Adrenal gland (tissue), 5 donors: ENCODE results near the gene NCKAP5.

ENCODE experiments used
- CTCF ChIP-seq, 6 experiments: fragments of 450-650 bp in 4 of 6; fragments of 200-600 bp in 2 of 6; sonication (generic) in 1 of 6; IDR thresholded peaks; 1 replicate in 5 of 6; 2 replicates in 1 of 6; pipeline versions ENCODE4 v1.5.1 to v1.8.0; 2016 to 2021; ENCODE audit warnings: antibody characterized with exemption in 6 of 6, mild to moderate bottlenecking in 2 of 6, moderate library complexity in 1 of 6
- POLR2A ChIP-seq, 2 donors: fragments of 450-650 bp; IDR thresholded peaks; one replicate each; pipeline ENCODE4 v1.6.1; 2017; ENCODE audit warnings: antibody characterized with exemption in 2 of 2, mild to moderate bottlenecking in 2 of 2, moderate library complexity in 1 of 2
- donor health status: DM: no; HTN: no; CAD: no.

DNA sequence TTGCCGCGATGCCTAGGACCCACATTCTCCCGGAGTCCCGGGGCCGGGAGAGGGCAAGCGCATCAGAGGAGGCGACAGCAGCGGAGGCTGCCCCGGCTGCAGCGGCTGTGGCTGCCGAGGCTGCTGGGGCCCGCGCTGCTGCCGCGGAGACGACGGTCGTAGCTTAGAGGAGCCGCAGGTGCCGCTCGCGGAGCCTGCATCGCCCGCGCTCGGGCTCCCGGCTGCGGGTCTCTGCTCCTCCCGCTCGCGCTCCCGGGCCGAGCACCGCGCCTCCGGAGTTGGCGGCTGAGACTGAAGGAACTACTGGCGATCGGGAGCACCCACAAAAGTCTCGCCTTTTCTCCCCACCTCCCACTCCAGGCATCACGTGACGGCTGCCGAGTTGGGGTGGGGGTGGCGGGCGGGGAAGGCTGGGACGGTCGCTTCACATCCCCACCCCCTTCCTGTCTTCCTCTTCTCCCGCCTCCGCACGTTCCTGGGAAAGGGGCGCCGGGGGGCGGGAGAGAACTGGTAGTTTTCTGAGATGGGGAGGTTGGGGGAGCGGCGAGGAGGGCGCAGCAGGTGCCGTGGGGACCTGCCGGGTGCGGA is 898.3 kb downstream of the NCKAP5 start, which contains the start of gene LYPD1:
- TF ChIP-seq CTCF (IDR thresholded peaks at IDR 0.05) (no peak), POLR2A (IDR thresholded peaks at IDR 0.05) (no peak)
